Muscle layer of duodenum (tissue), 2 donors: ENCODE data around the gene SLC38A10.

Source experiments
- H3K27ac ChIP-seq: one replicate; pipeline ENCODE4 v1.7.0; 2013; ENCODE audit warnings: mild to moderate bottlenecking, low read length
- H3K27me3 ChIP-seq: one replicate; pipeline ENCODE4 v1.7.0; 2013; ENCODE audit warnings: low read depth, mild to moderate bottlenecking, control low read depth, low read length
- H3K36me3 ChIP-seq, 2 donors: one replicate each; pipeline ENCODE4 v1.7.0; 2013; ENCODE audit warnings: low read length in 2 of 2, control low read depth in 1 of 2, mild to moderate bottlenecking in 1 of 2; ENCODE audit not compliant: insufficient read depth in 2 of 2, control insufficient read depth in 1 of 2
- H3K4me1 ChIP-seq, 2 donors: one replicate each; pipeline ENCODE4 v1.7.0; 2013; ENCODE audit warnings: low read length in 2 of 2, mild to moderate bottlenecking in 2 of 2, control low read depth in 1 of 2, moderate library complexity in 1 of 2; ENCODE audit not compliant: insufficient read depth in 2 of 2, control insufficient read depth in 1 of 2
- H3K4me3 ChIP-seq, 2 donors: one replicate each; pipeline ENCODE4 v1.7.0; 2013; ENCODE audit warnings: low read length in 2 of 2, low read depth in 1 of 2, mild to moderate bottlenecking in 1 of 2
- H3K9me3 ChIP-seq, 2 donors: one replicate each; pipeline ENCODE4 v1.7.0; 2013; ENCODE audit warnings: low read length in 2 of 2, control low read depth in 1 of 2, mild to moderate bottlenecking in 1 of 2; ENCODE audit not compliant: control insufficient read depth in 1 of 2
- donor health status: healthy.

Gene SLC38A10

DNA sequence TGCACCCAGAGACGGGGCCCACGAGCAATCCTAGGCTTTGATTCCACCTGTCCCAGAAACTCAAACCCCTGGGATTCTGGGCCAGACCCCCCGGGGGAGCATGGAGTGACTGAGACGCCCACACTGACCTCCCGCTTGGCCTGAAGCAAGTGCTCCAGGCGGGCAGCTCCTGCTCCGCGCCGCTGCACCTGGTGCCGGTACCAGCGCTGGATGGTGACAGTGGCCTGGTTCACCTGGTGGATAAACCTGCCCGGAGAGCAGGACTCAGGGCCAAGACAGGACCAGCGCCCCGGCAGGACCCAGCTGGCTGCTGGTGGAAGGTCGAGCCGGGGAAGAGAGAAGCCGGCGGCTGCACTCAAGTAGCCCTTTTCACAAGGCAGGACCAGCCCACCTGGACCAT lies 94.9 kb downstream of the SLC38A10 start:
- no peaks in the 10 kb centered on the region for H3K9me3 ChIP-seq
- H3K27me3 ChIP-seq: no peaks in the 10 kb centered on the region
- H3K27ac ChIP-seq: no peak overlapping the region
- no peaks in the 10 kb centered on the region for H3K4me1 ChIP-seq
- no peak overlapping the region for H3K4me3 ChIP-seq
- peaks cover 0 to 25% of the 10 kb centered on the region in 2 donors for H3K36me3 ChIP-seq

DNA sequence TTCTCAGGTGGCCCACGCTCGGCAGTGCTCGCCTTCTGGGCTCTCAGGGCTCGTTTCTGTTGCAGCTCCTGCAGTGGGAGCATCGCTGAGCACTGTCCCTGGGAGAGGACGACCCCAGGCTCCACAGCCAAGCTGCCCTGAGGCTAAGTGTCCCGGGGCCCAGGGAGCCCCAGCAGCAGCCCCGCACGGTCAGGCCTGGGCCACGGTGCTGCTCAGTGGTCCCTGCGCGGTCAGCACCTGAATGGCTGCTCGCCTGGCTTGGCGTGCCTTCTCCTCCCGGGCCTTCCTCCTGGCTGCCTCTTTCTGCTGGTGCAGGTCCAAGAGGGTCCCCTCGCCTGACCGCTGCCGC lies 95.7 kb downstream of the SLC38A10 start:
- H3K9me3 ChIP-seq: no peaks in the 10 kb centered on the region
- H3K27me3 ChIP-seq: no peaks in the 10 kb centered on the region
- no peak overlapping the region for H3K4me3 ChIP-seq
- peaks cover 0 to 25% of the 10 kb centered on the region in 2 donors for H3K36me3 ChIP-seq
- H3K27ac ChIP-seq: no peak overlapping the region
- H3K4me1 ChIP-seq: no peaks in the 10 kb centered on the region

- H3K9me3 ChIP-seq: no peaks in the 10 kb centered on the region
- no peak overlapping the region for H3K4me3 ChIP-seq
- H3K36me3 ChIP-seq: peaks cover 0 to 25% of the 10 kb centered on the region in 2 donors
- no peaks in the 10 kb centered on the region for H3K4me1 ChIP-seq
- no peak overlapping the region for H3K27ac ChIP-seq
- no peaks in the 10 kb centered on the region for H3K27me3 ChIP-seq
These were observed 96.2 kb downstream of the SLC38A10 start for GRCh38 chr17:81198826-81199481.

DNA sequence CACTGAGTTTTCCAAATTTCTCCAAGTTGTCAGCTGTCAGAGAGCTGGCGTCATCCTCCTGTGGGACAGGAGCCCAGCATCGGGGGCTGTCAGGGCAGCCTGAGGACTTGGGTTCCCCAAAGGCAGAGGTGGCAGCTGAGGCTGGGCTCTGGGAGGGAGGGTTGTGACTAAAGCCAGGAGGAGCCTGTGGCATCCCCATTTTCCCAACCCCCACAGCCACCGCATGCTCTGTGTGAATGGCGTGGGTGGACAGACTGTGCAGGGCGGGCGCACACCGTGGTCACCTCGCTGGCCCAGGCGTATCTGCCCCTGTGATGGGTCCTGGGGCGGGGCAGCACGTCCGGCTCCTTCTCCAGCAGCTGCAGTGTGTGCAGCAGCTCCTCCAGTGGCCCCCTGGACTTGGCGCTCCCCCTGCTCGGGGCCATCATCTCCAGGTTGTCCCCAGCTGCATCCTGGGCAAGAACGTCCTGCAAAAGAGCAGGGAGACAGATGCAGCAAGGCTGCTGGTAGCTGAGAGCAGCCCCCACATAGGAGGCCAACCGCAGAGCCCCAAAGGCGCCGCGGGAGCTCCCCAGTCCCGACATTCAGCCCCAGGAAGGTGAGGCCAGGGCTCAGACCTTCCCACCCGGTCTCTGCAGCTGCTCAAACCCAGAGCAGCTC lies 97.1 kb downstream of the SLC38A10 start:
- H3K27ac ChIP-seq: no peak overlapping the region
- H3K4me3 ChIP-seq: no peak overlapping the region
- H3K9me3 ChIP-seq: no peaks in the 10 kb centered on the region
- peaks cover 0 to 21% of the 10 kb centered on the region in 2 donors for H3K36me3 ChIP-seq
- H3K4me1 ChIP-seq: peaks cover 0 to 3% of the 10 kb centered on the region in 2 donors
- no peaks in the 10 kb centered on the region for H3K27me3 ChIP-seq

DNA sequence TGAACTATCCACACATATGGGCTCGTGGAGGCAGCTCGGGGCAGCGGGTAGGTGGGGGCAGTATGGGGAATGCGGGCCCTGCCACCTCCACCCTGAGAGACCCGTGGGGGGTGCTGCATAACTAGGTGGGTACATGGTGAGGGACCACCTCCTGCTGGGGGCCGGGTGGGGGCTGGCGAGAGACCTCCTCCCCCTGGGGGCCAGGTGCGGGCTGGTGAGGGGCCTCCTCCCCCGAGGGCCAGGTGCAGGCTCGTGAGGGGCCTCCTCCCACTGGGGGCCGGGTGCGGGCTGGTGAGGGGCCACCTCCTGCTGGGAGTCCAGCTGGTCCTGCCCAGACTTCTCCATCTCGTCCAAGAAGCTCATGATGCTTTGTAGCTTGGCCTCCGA lies 97.7 kb downstream of the SLC38A10 start:
- H3K27me3 ChIP-seq: no peaks in the 10 kb centered on the region
- H3K4me1 ChIP-seq: peaks cover 0 to 3% of the 10 kb centered on the region in 2 donors
- H3K27ac ChIP-seq: no peak overlapping the region
- H3K36me3 ChIP-seq: peaks cover 0 to 19% of the 10 kb centered on the region in 2 donors
- H3K9me3 ChIP-seq: no peaks in the 10 kb centered on the region
- H3K4me3 ChIP-seq: no peak overlapping the region

- Histone ChIP-seq H3K36me3 (peaks cover 0 to 20% of the 10 kb centered on the region in 2 donors), H3K9me3 (no peaks in the 10 kb centered on the region), H3K27ac (no peak overlapping the region), H3K27me3 (no peaks in the 10 kb centered on the region), H3K4me3 (no peak overlapping the region), H3K4me1 (peaks cover 0 to 3% of the 10 kb centered on the region in 2 donors)
These were observed 98.3 kb downstream of the SLC38A10 start for GRCh38 chr17:81196505-81197408.

DNA sequence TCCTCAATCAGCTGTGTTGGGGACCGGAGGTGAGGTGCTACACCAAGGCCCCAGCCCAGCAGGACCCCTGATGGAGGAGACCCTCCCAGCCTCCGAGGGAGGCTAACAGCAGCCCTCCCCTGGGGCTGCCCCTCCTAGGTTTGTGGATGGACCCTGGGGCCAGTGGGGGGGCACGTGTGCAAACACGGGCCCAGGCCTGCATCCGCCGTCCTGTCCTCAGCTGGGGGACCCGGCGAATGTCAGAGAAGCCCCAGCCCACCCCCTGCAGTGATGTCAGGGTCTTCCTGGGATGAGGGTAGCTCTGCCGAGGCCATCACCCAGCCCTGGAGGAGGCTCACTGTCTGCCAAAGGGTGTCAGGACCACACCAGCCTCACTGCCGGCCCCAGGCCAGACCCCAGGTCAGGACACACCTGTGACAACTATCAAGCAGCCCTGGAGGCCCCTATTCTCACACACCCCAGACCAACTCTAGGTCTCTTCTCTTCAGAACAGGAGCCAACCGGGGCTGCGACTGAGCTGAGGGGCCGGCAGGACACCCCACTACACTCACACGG lies 99.1 kb downstream of the SLC38A10 start:
- Histone ChIP-seq H3K4me3 (no peak overlapping the region), H3K27ac (no peak overlapping the region), H3K4me1 (peaks cover 0 to 3% of the 10 kb centered on the region in 2 donors), H3K9me3 (no peaks in the 10 kb centered on the region), H3K27me3 (no peaks in the 10 kb centered on the region), H3K36me3 (peaks cover 0 to 22% of the 10 kb centered on the region in 2 donors)
